ENCODE data around the gene OPN5. TPM values are rescaled to one million over a fixed set of nuclear protein-coding genes. Genes with fewer than 3 reads are reported as not detected.

Gene OPN5
- total RNA-seq, 1 experiment from 2014 or later, result not detected

- Histone ChIP-seq H3K27ac (ENCODE audit: low read depth, low read length, poor library complexity, severe bottlenecking) (no peak overlapping the region), H3K4me3 (ENCODE audit: low read depth, low read length, poor library complexity, severe bottlenecking) (no peak overlapping the region), H3K4me1 (ENCODE audit: insufficient read depth, low read length, poor library complexity, severe bottlenecking) (no peaks in the 10 kb centered on the region), H3K36me3 (ENCODE audit: insufficient read depth, low read length, poor library complexity, severe bottlenecking) (no peaks in the 10 kb centered on the region), H3K27me3 (replicated peaks; ENCODE audit: insufficient read depth, low read depth, low read length, poor library complexity) (no peaks in the 10 kb centered on the region), H3K9me3 (ENCODE audit: low read depth, low read length, poor library complexity, severe bottlenecking) (no peaks in the 10 kb centered on the region)
- no peak for DNase-seq (ENCODE audit: low spot score)
- TF ChIP-seq EZH2 (IDR thresholded peaks at IDR 0.05; ENCODE audit: borderline replicate concordance, low read depth, low read length, poor library complexity, severe bottlenecking), result no peak
- TF ChIP-seq CTCF (conservative IDR thresholded peaks at IDR 0.05; ENCODE audit: low read depth, low read length), result no peak
- ChIA-PET CTCF (no interaction called here), POLR2A (ENCODE audit: low non-redundant PET) (no interaction called here)
- no TSS peak for BruUV-seq (replicated peaks)
- intact Hi-C loops (cut with micrococcal nuclease; ENCODE audit: unreplicated experiment), result no loop called here
Measured at GRCh38 chr6:47834196-47834595, 52.4 kb downstream of the OPN5 start.

- no TSS peak for BruUV-seq (replicated peaks)
- H3K9me3 ChIP-seq (ENCODE audit: low read depth, low read length, poor library complexity, severe bottlenecking), result no peaks in the 10 kb centered on the region
- no peaks in the 10 kb centered on the region for H3K36me3 ChIP-seq (ENCODE audit: insufficient read depth, low read length, poor library complexity, severe bottlenecking)
- ChIA-PET POLR2A (ENCODE audit: low non-redundant PET) (no interaction called here), CTCF (no interaction called here)
- no peak overlapping the region for H3K4me3 ChIP-seq (ENCODE audit: low read depth, low read length, poor library complexity, severe bottlenecking)
- DNase-seq (ENCODE audit: low spot score), result no peak
- no peaks in the 10 kb centered on the region for H3K4me1 ChIP-seq (ENCODE audit: insufficient read depth, low read length, poor library complexity, severe bottlenecking)
- intact Hi-C loops (cut with micrococcal nuclease; ENCODE audit: unreplicated experiment), result no loop called here
- TF ChIP-seq EZH2 (IDR thresholded peaks at IDR 0.05; ENCODE audit: borderline replicate concordance, low read depth, low read length, poor library complexity, severe bottlenecking), result no peak
- TF ChIP-seq CTCF (conservative IDR thresholded peaks at IDR 0.05; ENCODE audit: low read depth, low read length), result no peak
- peaks cover 8% of the 10 kb centered on the region for H3K27me3 ChIP-seq (replicated peaks; ENCODE audit: insufficient read depth, low read depth, low read length, poor library complexity)
- no peak overlapping the region for H3K27ac ChIP-seq (ENCODE audit: low read depth, low read length, poor library complexity, severe bottlenecking)
Measured at GRCh38 chr6:47836046-47836445, 54.2 kb downstream of the OPN5 start.

- POLR2A ChIA-PET (ENCODE audit: low non-redundant PET), result no interaction called here
- H3K27ac ChIP-seq (ENCODE audit: low read depth, low read length, poor library complexity, severe bottlenecking), result no peak overlapping the region
- no peak for TF ChIP-seq CTCF (conservative IDR thresholded peaks at IDR 0.05; ENCODE audit: low read depth, low read length)
- no peak for TF ChIP-seq EZH2 (IDR thresholded peaks at IDR 0.05; ENCODE audit: borderline replicate concordance, low read depth, low read length, poor library complexity, severe bottlenecking)
- peaks cover 13% of the 10 kb centered on the region for H3K27me3 ChIP-seq (replicated peaks; ENCODE audit: insufficient read depth, low read depth, low read length, poor library complexity)
- H3K36me3 ChIP-seq (ENCODE audit: insufficient read depth, low read length, poor library complexity, severe bottlenecking), result no peaks in the 10 kb centered on the region
- DNase-seq (ENCODE audit: low spot score), result no peak
- H3K4me3 ChIP-seq (ENCODE audit: low read depth, low read length, poor library complexity, severe bottlenecking), result no peak overlapping the region
- CTCF ChIA-PET, result no interaction called here
- no peaks in the 10 kb centered on the region for H3K9me3 ChIP-seq (ENCODE audit: low read depth, low read length, poor library complexity, severe bottlenecking)
- intact Hi-C loops (cut with micrococcal nuclease; ENCODE audit: unreplicated experiment), result no loop called here
- no TSS peak for BruUV-seq (replicated peaks)
- H3K4me1 ChIP-seq (ENCODE audit: insufficient read depth, low read length, poor library complexity, severe bottlenecking), result no peaks in the 10 kb centered on the region
Measured at GRCh38 chr6:47836639-47837038, 54.8 kb downstream of the OPN5 start.

Data from A673 (cell line).